ENCODE measurements around the gene CILP. TPM values are rescaled to one million over a fixed set of nuclear protein-coding genes. Genes with fewer than 3 reads are reported as not detected.
A peak's percentile ranks its signal among the peaks of the same experiment; 100 is the strongest.
"Not testable (repeated sequence)": the region's sequence is repeated elsewhere in the genome, so short reads cannot be mapped to it uniquely, and the experiment has no call there.

Gene CILP
- polyA plus RNA-seq, 3 donors: 0.13 TPM; not detected in 2

DNA sequence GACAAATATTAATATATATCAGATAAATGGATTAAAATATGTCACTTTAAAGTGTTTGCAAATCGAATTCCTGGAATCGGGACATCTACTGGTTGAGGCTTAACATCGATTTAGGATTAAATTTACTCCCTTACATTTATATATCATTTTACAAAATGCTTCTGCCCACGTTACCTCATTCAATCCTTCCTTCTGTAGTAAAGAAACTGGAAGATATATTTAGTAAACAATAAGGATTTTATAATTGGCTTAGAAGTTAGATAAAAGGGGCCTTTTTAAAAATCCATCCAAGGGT, 27.5 kb downstream of the CILP start:
- intact Hi-C loops (cut with micrococcal nuclease): loop anchor here in 1 of 2 donors (2.0 kb wide), 1 partner anchor 113 kb away; the partner anchor contains the start of gene RNU5A-1
- peaks cover 47% of the 10 kb centered on the region for H4K20me1 ChIP-seq (ENCODE audit: insufficient read depth, low read length)

GRCh38 chr15:65182538-65182937, 28.7 kb downstream of the CILP start:
- no peaks in the 10 kb centered on the region for H3K9me3 ChIP-seq (replicated peaks in 1 of 2; ENCODE audit: control insufficient read depth in 1 of 2, insufficient read depth in 1 of 2, low read length in 2 of 2)
- H3K27me3 Mint-ChIP-seq (ENCODE audit: low read depth in 3 of 3): no peaks in the 10 kb centered on the region
- peak overlapping the region; percentile 11 for H3K4me2 ChIP-seq (replicated peaks; ENCODE audit: extremely low read depth, low read length, poor library complexity, severe bottlenecking)
- TF ChIP-seq CTCF (IDR thresholded peaks at IDR 0.05): no peak
- peaks cover 61% of the 10 kb centered on the region for H3K79me2 ChIP-seq (ENCODE audit: insufficient read depth, low read length)
- peaks cover 28% of the 10 kb centered on the region for H3K4me1 Mint-ChIP-seq
- DNase-seq: no peak
- no peak overlapping the region for H3K4me3 Mint-ChIP-seq
- 97% methylated on average over 3 of the region's 4 CpGs for WGBS (ENCODE audit: insufficient coverage)
- H3K9ac ChIP-seq (ENCODE audit: insufficient read depth, low read length, poor library complexity, severe bottlenecking): no peak overlapping the region
- H3K4me3 ChIP-seq (replicated peaks in 1 of 3; ENCODE audit: low read depth in 2 of 3, low read length in 3 of 3): no peak overlapping the region
- H4K20me1 ChIP-seq (ENCODE audit: insufficient read depth, low read length): peaks cover 56% of the 10 kb centered on the region
- peaks cover 26 to 27% of the 10 kb centered on the region in 2 donors for H3K36me3 ChIP-seq (replicated peaks in 1 of 2; ENCODE audit: control insufficient read depth in 1 of 2, insufficient read depth in 2 of 2, low read length in 2 of 2)
- intact Hi-C loops (cut with micrococcal nuclease): no loop called here
- H3K36me3 Mint-ChIP-seq: peaks cover 14 to 36% of the 10 kb centered on the region in 2 donors
- no peak overlapping the region for H2AFZ ChIP-seq (ENCODE audit: insufficient read depth, low read depth, low read length, poor library complexity, severe bottlenecking)
- H3K4me1 ChIP-seq (ENCODE audit: control insufficient read depth in 1 of 2, insufficient read depth in 2 of 2, low read length in 2 of 2): peaks cover 17 to 27% of the 10 kb centered on the region in 2 donors
- peak overlapping the region in 2 of 7 donors; percentile 18 to 46 for H3K27ac Mint-ChIP-seq
- peak overlapping the region in 1 of 2 donors; percentile 41 for H3K27ac ChIP-seq (ENCODE audit: low read depth in 1 of 2, low read length in 2 of 2)
- no peaks in the 10 kb centered on the region for H3K9me3 Mint-ChIP-seq
- no peaks in the 10 kb centered on the region for H3K27me3 ChIP-seq (ENCODE audit: control insufficient read depth in 2 of 2, insufficient read depth in 2 of 2, low read length in 2 of 2)

More for the DNA sequence above, 27.5 kb downstream of the CILP start:
- H3K36me3 ChIP-seq (replicated peaks in 1 of 2; ENCODE audit: control insufficient read depth in 1 of 2, insufficient read depth in 2 of 2, low read length in 2 of 2): peaks cover 13 to 14% of the 10 kb centered on the region in 2 donors
- peak overlapping the region; percentile 85 to 97 (median 92) for H3K4me3 ChIP-seq (replicated peaks in 1 of 3; ENCODE audit: low read depth in 2 of 3, low read length in 3 of 3)
- H3K4me1 ChIP-seq (ENCODE audit: control insufficient read depth in 1 of 2, insufficient read depth in 2 of 2, low read length in 2 of 2): peaks cover 17 to 27% of the 10 kb centered on the region in 2 donors
- peaks cover 61% of the 10 kb centered on the region for H3K79me2 ChIP-seq (ENCODE audit: insufficient read depth, low read length)
- H3K36me3 Mint-ChIP-seq: peaks cover 8 to 25% of the 10 kb centered on the region in 2 donors
- H3K27me3 Mint-ChIP-seq (ENCODE audit: low read depth in 3 of 3): no peaks in the 10 kb centered on the region
- TF ChIP-seq CTCF (IDR thresholded peaks at IDR 0.05): no peak
- peak overlapping the region in 1 of 2 donors; percentile 96 for H3K27ac ChIP-seq (ENCODE audit: low read depth in 1 of 2, low read length in 2 of 2)
- H3K4me3 Mint-ChIP-seq: peak overlapping the region; percentile 94 to 98
- peak overlapping the region; percentile 87 for H2AFZ ChIP-seq (ENCODE audit: insufficient read depth, low read depth, low read length, poor library complexity, severe bottlenecking)
- H3K27me3 ChIP-seq (ENCODE audit: control insufficient read depth in 2 of 2, insufficient read depth in 2 of 2, low read length in 2 of 2): no peaks in the 10 kb centered on the region
- no CpG with 5 or more reads among the region's 4 CpGs for WGBS (ENCODE audit: insufficient coverage)
- DNase-seq: peak in 1 of 3 donors; percentile 0
- peak overlapping the region; percentile 99 for H3K4me2 ChIP-seq (replicated peaks; ENCODE audit: extremely low read depth, low read length, poor library complexity, severe bottlenecking)
- H3K4me1 Mint-ChIP-seq: peaks cover 28% of the 10 kb centered on the region
- H3K9me3 Mint-ChIP-seq: no peaks in the 10 kb centered on the region
- H3K9me3 ChIP-seq (replicated peaks in 1 of 2; ENCODE audit: control insufficient read depth in 1 of 2, insufficient read depth in 1 of 2, low read length in 2 of 2): no peaks in the 10 kb centered on the region
- H3K9ac ChIP-seq (ENCODE audit: insufficient read depth, low read length, poor library complexity, severe bottlenecking): peak overlapping the region; percentile 94
- peak overlapping the region in 6 of 7 donors; percentile 90 to 97 (median 94) for H3K27ac Mint-ChIP-seq

DNA sequence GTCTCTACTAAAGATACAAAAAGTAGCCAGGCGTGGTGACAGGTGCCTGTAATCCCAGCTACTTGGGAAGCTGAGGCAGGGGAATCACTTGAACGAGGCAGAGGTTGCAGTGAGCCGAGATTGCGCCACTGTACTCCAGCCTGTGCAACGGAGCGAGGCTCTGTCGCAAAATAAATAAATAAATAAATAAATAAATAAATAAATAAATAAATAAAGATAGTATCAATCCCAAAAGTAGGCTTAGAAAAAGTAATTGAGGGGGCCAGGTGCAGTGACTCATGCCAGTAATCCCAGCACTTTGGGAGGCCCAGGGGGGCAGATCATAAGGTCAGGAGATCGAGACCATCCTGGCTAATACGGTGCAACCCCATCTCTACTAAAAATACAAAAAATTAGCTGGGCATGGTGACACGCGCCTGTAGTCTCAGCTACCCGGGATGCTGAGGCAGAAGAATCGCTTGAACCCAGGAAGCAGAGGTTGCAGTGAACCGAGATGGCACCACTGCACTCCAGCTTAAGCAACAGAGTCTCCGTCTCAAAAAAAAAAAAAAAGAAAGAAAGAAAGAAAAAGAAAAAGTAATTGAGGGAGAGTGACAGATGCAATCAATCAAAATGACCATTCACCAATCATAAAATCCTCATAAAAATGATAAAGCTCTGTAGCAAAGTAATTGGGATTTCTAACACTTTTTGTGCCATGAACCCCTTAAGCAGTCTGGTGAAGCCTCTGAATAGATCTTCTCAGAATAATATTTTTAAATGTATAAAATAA, 29.5 kb downstream of the CILP start:
- not testable (repeated sequence) for H3K27me3 Mint-ChIP-seq (ENCODE audit: low read depth in 3 of 3)

More for the DNA sequence above, 29.5 kb downstream of the CILP start:
- H2AFZ ChIP-seq (ENCODE audit: insufficient read depth, low read depth, low read length, poor library complexity, severe bottlenecking); H3K4me2 ChIP-seq (replicated peaks; ENCODE audit: extremely low read depth, low read length, poor library complexity, severe bottlenecking); intact Hi-C loops (cut with micrococcal nuclease); H3K4me3 ChIP-seq (replicated peaks in 1 of 3; ENCODE audit: low read depth in 2 of 3, low read length in 3 of 3); H3K9me3 Mint-ChIP-seq; DNase-seq; H3K27me3 ChIP-seq (ENCODE audit: control insufficient read depth in 2 of 2, insufficient read depth in 2 of 2, low read length in 2 of 2); H3K9me3 ChIP-seq (replicated peaks in 1 of 2; ENCODE audit: control insufficient read depth in 1 of 2, insufficient read depth in 1 of 2, low read length in 2 of 2); H3K9ac ChIP-seq (ENCODE audit: insufficient read depth, low read length, poor library complexity, severe bottlenecking); H3K27ac Mint-ChIP-seq; H3K4me3 Mint-ChIP-seq; H3K27ac ChIP-seq (ENCODE audit: low read depth in 1 of 2, low read length in 2 of 2): not testable (repeated sequence)
- H3K36me3 Mint-ChIP-seq: peaks cover 20 to 42% of the 10 kb centered on the region in 2 donors
- Histone ChIP-seq H4K20me1 (ENCODE audit: insufficient read depth, low read length) (peaks cover 64% of the 10 kb centered on the region), H3K4me1 (ENCODE audit: control insufficient read depth in 1 of 2, insufficient read depth in 2 of 2, low read length in 2 of 2) (peaks cover 17 to 27% of the 10 kb centered on the region in 2 donors), H3K36me3 (replicated peaks in 1 of 2; ENCODE audit: control insufficient read depth in 1 of 2, insufficient read depth in 2 of 2, low read length in 2 of 2) (peaks cover 33 to 34% of the 10 kb centered on the region in 2 donors), H3K79me2 (ENCODE audit: insufficient read depth, low read length) (peaks cover 63% of the 10 kb centered on the region)
- H3K4me1 Mint-ChIP-seq: peaks cover 28% of the 10 kb centered on the region
- WGBS (ENCODE audit: insufficient coverage): 96% methylated on average over 5 of the region's 15 CpGs
